Measurements from ENCODE around the gene FNBP1. TPM values are rescaled to one million over a fixed set of nuclear protein-coding genes. Genes with fewer than 3 reads are reported as not detected.
A peak's percentile ranks its signal among the peaks of the same experiment; 100 is the strongest.

Gene FNBP1
- total RNA-seq, 2 experiments from 2014 or later, result 153 to 167 TPM

DNA sequence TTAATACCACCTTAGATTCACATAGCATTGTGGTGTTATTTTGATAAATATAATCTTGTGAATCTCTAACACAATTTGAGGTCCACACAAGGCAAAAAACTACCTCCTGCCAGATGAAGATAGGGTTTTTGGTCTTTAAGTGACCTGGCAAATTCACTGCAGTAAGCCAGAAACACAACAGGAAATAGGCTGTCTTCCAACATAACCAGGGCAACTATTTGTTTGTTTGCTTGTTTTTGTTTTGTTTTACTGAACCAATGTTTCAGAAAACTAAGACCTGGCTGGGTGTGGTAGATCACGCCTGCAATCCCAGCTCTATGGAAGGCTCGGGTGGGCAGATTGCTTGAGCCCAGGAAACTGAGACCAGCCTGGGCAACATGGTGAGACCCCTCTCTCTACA lies 112.2 kb downstream of the FNBP1 start:
- Mint-ChIP-seq H3K9me3 (ENCODE audit: low read depth) (no peaks in the 10 kb centered on the region), H3K4me3 (peak overlapping the region; percentile 30), H3K4me1 (peaks cover 53% of the 10 kb centered on the region), H3K36me3 (peaks cover 43% of the 10 kb centered on the region), H3K27ac (peak overlapping the region; percentile 84), H3K27me3 (no peaks in the 10 kb centered on the region)
- CTCF ChIA-PET, result interaction anchor here (1.0 to 1.6 kb wide), 4 partner anchors 12 to 108 kb away, joined by 3 to 4 read pairs (median 3); no protein-coding TSS in a partner anchor
- ATAC-seq (peak; percentile 48), DNase-seq (no peak)

DNA sequence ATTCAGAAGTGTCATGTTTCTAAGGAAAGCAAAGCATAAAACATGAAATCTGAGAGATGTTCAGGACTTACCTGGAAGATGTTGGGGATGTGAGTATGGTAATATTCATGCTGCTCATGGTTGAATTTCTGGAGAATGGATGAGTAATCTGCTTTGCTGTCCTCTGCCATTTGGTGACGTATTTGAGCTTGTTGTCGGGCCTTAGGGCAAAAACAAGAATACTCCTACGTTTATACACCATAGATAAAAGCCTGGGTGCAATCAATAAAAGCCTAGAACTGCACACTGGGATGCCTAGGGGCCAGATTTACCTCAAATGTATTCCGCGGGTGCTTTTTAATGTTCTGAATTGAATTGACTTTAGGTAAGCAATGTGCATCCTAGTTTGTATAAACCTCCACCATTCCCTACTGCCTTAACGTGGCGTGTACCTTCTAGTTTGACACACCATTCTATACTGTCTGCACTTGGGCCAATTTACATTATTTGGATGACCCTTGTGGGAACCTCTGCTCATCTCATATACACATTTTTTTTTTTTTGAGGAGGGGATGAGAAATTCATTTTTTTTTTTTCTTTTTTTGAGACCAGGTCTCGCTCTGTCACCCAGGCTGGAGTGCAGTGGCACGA lies 113.4 kb downstream of the FNBP1 start:
- H3K27ac Mint-ChIP-seq, result peak overlapping the region; percentile 84
- no peaks in the 10 kb centered on the region for H3K27me3 Mint-ChIP-seq
- no peaks in the 10 kb centered on the region for H3K9me3 Mint-ChIP-seq (ENCODE audit: low read depth)
- H3K36me3 Mint-ChIP-seq, result peaks cover 45% of the 10 kb centered on the region
- H3K4me3 Mint-ChIP-seq, result no peak overlapping the region
- ATAC-seq, result no peak
- DNase-seq, result no peak
- CTCF ChIA-PET, result interaction anchor here (0.5 to 1.1 kb wide), 2 partner anchors 44 to 308 kb away, joined by 3 to 4 read pairs; no protein-coding TSS in a partner anchor
- H3K4me1 Mint-ChIP-seq, result peaks cover 45% of the 10 kb centered on the region

DNA sequence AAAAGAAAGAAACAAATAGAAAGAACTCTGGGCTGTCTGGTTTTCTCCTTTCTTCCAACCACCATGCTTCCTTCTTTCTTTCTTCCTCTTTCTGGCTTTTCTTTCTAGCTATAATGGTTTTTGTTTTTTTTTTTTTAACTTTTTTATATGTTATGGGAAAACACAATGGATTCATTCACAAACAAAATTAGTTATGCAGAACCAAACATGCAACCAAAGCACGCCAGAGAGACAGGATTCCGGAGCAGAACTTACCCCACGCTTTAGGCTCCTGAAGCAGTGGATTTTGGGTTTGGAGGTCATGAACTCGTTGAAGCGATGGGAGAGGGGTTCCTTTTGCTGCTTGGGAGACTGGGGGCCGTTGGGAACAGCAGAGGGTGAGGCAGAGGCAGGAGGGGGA lies 119.4 kb downstream of the FNBP1 start:
- Mint-ChIP-seq H3K27ac (no peak overlapping the region), H3K36me3 (peaks cover 58% of the 10 kb centered on the region)

DNA sequence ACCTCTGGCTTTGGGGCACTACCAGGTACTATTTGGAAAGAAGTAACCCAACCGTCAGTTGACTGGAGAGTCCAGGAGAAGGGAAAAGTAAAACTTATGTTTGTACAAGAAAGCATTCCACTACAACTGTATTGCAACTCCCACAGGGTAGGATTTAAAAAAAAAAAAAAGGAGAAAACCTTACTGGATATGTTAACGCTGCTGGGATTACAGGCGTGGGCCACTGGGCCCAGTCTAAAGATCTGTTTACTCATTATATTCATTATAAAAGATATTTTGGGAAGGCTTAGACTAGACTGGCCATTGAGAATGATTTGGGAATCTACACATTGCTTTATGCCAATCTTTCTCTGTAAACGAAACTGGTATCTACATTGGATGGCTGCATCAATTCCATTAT lies 121.1 kb downstream of the FNBP1 start:
- CTCF ChIA-PET, result no interaction called here
- H3K27me3 Mint-ChIP-seq, result no peaks in the 10 kb centered on the region
- ATAC-seq (no peak), DNase-seq (no peak)
- H3K4me3 Mint-ChIP-seq, result no peak overlapping the region
- no peak overlapping the region for H3K27ac Mint-ChIP-seq
- H3K4me1 Mint-ChIP-seq, result peaks cover 29% of the 10 kb centered on the region
- no peaks in the 10 kb centered on the region for H3K9me3 Mint-ChIP-seq (ENCODE audit: low read depth)
- H3K36me3 Mint-ChIP-seq, result peaks cover 61% of the 10 kb centered on the region

More for the DNA sequence above, 119.4 kb downstream of the FNBP1 start:
- no peaks in the 10 kb centered on the region for H3K27me3 Mint-ChIP-seq
- peaks cover 24% of the 10 kb centered on the region for H3K4me1 Mint-ChIP-seq
- H3K9me3 Mint-ChIP-seq (ENCODE audit: low read depth), result no peaks in the 10 kb centered on the region
- CTCF ChIA-PET, result interaction anchor here (1.2 to 1.8 kb wide), 5 partner anchors 9 to 116 kb away, joined by 3 to 5 read pairs (median 3); no protein-coding TSS in a partner anchor
- no peak overlapping the region for H3K4me3 Mint-ChIP-seq
- ATAC-seq (no peak), DNase-seq (no peak)

DNA sequence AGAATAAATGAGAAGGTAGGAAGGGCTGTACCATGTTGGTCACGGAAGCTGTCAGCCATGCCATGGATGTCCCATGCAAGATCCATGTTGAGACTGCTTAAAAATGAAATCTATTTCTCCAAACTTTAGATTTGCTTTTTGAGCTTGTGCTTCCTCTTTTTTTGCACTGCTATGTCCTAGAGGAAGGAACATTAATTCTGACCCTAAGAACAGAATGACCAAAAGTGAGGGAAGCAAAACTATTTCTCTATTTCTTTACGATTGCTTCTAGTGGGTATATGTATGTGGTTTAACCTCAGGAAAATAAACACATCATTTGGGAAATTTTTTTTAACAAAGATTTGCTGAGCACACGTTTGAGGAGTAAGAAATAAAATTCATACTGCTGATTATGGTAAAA lies 123.1 kb downstream of the FNBP1 start:
- Mint-ChIP-seq H3K27me3 (no peaks in the 10 kb centered on the region), H3K4me3 (no peak overlapping the region), H3K9me3 (ENCODE audit: low read depth) (no peaks in the 10 kb centered on the region), H3K27ac (peak overlapping the region; percentile 58), H3K36me3 (peaks cover 63% of the 10 kb centered on the region), H3K4me1 (peaks cover 30% of the 10 kb centered on the region)
- ATAC-seq, result no peak
- DNase-seq, result no peak
- CTCF ChIA-PET, result interaction anchor here (1.0 kb wide), 1 partner anchor 38 kb away, joined by 3 read pairs; no protein-coding TSS in a partner anchor

DNA sequence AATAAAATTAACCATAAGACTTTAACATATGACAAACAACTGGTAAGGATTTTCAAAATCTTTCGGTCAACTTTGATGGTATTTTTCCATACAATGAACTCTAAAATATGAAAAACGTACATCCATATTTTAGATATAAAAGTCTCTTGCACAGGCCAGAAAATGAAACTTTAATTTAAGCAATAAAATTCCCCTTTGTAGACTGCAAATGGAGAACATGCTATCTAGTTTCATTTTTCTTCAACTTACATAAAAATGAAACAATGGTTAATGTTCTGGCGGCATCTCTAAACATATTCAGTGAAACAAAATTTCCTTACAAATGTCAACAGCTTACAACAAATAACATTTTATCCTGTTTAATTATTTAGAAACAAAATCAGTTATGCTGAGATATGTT lies 123.7 kb downstream of the FNBP1 start:
- H3K36me3 Mint-ChIP-seq, result peaks cover 57% of the 10 kb centered on the region
- ATAC-seq, result no peak
- DNase-seq, result no peak
- no peaks in the 10 kb centered on the region for H3K9me3 Mint-ChIP-seq (ENCODE audit: low read depth)
- CTCF ChIA-PET, result interaction anchor here (1.0 kb wide), 1 partner anchor 38 kb away, joined by 3 read pairs; no protein-coding TSS in a partner anchor
- peaks cover 30% of the 10 kb centered on the region for H3K4me1 Mint-ChIP-seq
- no peaks in the 10 kb centered on the region for H3K27me3 Mint-ChIP-seq
- no peak overlapping the region for H3K4me3 Mint-ChIP-seq
- no peak overlapping the region for H3K27ac Mint-ChIP-seq

DNA sequence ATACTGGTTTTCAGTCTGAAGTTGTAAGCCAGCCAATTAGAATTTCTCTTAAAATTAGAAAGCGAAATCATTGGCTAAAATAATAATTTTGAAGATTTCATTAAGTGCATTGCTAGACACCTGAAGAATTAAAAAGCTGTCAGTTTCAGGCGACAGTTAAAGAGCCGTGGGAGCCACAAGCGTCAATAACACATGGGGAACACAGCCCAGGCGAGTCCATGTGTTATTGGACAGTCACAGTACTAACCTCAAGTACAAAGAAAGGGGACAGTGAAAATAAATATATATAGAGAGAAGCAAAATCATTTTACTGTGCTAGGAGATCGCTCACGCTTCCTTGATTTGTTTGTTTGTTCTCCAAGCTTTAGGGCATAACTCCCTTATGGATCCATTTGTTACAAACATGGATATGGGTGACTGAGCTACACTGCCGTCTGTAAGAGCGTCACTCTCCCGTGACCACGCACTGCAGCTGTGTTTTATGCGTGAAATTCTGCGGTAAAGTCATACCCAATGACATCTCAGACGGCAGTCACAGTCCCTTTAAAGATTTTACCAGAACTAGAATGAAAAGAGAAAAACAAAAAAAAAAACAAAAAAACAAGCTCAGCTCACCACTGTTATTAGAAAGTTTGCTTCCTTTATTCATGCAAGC lies 124.6 kb downstream of the FNBP1 start:
- ATAC-seq (no peak), DNase-seq (no peak)
- no peak overlapping the region for H3K4me3 Mint-ChIP-seq
- no peak overlapping the region for H3K27ac Mint-ChIP-seq
- no peaks in the 10 kb centered on the region for H3K27me3 Mint-ChIP-seq
- H3K9me3 Mint-ChIP-seq (ENCODE audit: low read depth), result no peaks in the 10 kb centered on the region
- H3K4me1 Mint-ChIP-seq, result peaks cover 30% of the 10 kb centered on the region
- peaks cover 51% of the 10 kb centered on the region for H3K36me3 Mint-ChIP-seq
- CTCF ChIA-PET, result no interaction called here

DNA sequence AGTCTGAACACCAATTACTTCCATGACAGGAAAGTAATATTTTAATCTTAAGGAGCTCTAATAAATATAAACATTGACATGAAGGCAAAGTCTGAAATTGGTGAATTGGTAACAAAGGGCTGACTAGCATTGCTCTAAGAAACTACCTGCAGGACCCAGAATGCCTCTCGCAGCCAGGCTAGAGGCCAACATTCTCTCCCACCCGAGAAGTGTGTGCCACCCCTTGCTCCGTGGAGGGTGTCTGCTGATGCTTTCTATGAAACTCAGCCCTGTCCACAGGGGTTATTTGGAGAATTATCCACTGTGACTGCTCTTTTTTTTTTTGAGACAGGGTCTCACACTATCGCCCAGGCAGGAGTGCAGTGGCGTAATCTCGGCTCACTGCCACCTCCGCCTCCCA lies 126.3 kb downstream of the FNBP1 start:
- CTCF ChIA-PET, result interaction anchor here (0.9 kb wide), 1 partner anchor 21 kb away, joined by 3 read pairs; no protein-coding TSS in a partner anchor
- H3K36me3 Mint-ChIP-seq, result peaks cover 47% of the 10 kb centered on the region
- H3K9me3 Mint-ChIP-seq (ENCODE audit: low read depth), result no peaks in the 10 kb centered on the region
- no peak overlapping the region for H3K27ac Mint-ChIP-seq
- H3K27me3 Mint-ChIP-seq, result no peaks in the 10 kb centered on the region
- DNase-seq (no peak), ATAC-seq (no peak)
- H3K4me1 Mint-ChIP-seq, result peaks cover 30% of the 10 kb centered on the region
- H3K4me3 Mint-ChIP-seq, result no peak overlapping the region

DNA sequence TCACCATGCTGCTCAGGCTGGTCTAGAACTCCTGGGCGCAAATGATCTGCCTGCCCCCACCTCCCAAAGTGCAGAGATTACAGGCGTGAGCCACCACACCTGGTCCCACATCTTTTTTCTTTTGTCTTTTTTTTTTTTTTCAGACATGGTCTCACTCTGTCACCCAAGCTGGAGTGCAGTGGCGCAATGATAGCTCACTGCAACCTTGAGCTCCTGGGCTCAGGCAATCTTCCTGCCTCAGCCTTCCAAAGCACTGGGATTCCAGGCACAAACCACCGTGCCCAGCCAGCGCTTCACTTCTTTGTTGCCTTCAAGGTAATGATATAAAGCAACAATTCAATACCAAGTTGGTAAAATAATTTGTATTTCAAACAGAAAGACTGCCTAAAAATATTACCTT lies 128.9 kb downstream of the FNBP1 start:
- ATAC-seq (no peak), DNase-seq (no peak)
- no peaks in the 10 kb centered on the region for H3K9me3 Mint-ChIP-seq (ENCODE audit: low read depth)
- no peaks in the 10 kb centered on the region for H3K27me3 Mint-ChIP-seq
- peak overlapping the region; percentile 54 for H3K27ac Mint-ChIP-seq
- no peak overlapping the region for H3K4me3 Mint-ChIP-seq
- CTCF ChIA-PET, result interaction anchor here (0.9 to 1.2 kb wide), 2 partner anchors 16 to 22 kb away, joined by 3 read pairs; no protein-coding TSS in a partner anchor
- H3K4me1 Mint-ChIP-seq, result peaks cover 23% of the 10 kb centered on the region
- peaks cover 47% of the 10 kb centered on the region for H3K36me3 Mint-ChIP-seq

DNA sequence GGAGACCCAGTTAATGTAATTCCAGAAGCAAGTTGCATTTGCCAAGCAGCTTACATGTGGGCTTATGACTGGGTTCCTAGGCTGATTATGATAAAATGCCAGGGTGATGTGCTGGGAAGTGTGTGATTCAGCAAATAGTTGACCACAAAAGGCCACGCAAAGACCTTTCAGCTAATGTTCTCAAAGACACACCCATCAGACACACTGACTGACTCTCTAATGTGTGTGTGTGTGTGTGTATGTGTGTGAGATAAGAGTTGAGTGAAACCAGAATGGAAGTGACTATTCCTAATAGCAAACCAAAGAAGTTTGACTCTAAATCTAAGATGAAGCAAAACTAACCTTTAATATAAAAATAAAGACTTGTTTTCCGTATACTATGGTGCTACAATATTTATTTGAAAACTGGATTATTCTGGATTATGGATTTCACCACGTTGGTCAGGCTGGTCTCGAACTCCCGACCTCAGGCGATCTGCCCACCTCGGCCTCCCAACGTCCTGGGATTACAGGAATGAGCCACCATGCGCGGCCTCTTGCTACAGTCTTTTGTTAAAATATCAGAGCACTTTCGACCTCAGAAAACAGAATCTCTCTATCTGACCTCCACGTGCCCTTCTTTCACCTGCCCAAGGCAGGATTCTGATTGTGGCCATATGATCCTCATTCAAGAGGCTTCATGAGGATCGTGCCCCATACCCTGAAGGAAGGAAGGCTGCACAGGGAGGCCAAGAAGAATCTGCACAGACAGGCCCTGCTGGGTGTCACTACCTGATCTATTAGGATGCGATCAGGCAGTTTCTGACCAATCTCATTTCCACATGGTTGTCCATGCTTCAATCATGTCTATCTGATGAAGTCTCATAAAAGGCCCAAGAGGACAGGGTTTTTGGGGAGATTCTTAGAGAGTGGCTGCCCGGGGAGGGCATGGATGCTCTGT lies 132.1 kb downstream of the FNBP1 start:
- H3K27ac Mint-ChIP-seq, result peak overlapping the region; percentile 37
- no peaks in the 10 kb centered on the region for H3K27me3 Mint-ChIP-seq
- ATAC-seq (no peak), DNase-seq (no peak)
- H3K36me3 Mint-ChIP-seq, result peaks cover 47% of the 10 kb centered on the region
- peaks cover 16% of the 10 kb centered on the region for H3K4me1 Mint-ChIP-seq
- CTCF ChIA-PET, result interaction anchor here (1.6 kb wide), 1 partner anchor 26 kb away, joined by 4 read pairs; no protein-coding TSS in a partner anchor
- no peaks in the 10 kb centered on the region for H3K9me3 Mint-ChIP-seq (ENCODE audit: low read depth)
- no peak overlapping the region for H3K4me3 Mint-ChIP-seq

DNA sequence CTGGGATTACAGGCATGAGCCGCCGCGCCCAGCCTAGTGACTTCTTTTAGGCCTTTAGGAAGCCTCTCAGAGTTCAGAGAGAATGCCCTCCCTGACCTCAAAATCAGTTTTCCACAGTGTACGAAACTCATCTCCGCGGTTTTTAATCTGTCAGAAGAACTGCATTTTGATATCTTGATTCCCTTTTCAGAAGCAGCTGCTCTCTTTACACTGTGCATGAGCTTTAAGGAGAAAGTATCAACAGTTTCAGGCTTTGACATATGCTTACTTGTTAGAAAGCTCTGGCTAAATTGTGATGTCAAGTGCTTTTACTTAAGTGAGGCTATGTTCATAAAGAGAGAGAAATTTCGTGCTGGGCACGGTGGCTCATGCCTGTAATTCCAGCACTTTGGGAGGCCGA lies 133.1 kb downstream of the FNBP1 start:
- Mint-ChIP-seq H3K4me1 (peaks cover 15% of the 10 kb centered on the region), H3K27ac (no peak overlapping the region), H3K27me3 (no peaks in the 10 kb centered on the region), H3K36me3 (peaks cover 46% of the 10 kb centered on the region), H3K9me3 (ENCODE audit: low read depth) (no peaks in the 10 kb centered on the region), H3K4me3 (no peak overlapping the region)
- CTCF ChIA-PET, result no interaction called here
- ATAC-seq, result no peak
- DNase-seq, result no peak

DNA sequence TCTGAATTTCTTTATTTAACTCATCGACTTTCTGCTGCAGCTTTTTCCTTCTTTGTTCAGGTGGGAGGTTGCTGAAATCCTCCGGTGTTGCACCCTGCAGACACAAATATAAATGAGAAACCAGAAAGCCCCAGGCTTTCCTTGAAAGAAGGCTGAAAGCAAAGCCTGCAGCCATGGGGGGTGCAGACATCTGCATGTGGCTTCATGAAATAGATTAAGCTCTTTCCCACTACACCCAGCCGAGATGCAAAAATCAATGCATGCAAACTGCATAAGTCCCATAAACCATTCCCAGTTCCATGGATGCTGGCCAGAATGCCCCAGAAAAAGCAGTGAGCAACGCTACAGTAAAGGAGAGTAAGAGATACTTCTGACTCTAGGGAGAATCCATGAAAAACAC lies 134.1 kb downstream of the FNBP1 start:
- H3K9me3 Mint-ChIP-seq (ENCODE audit: low read depth), result no peaks in the 10 kb centered on the region
- no peak overlapping the region for H3K27ac Mint-ChIP-seq
- no peak overlapping the region for H3K4me3 Mint-ChIP-seq
- ATAC-seq (no peak), DNase-seq (no peak)
- CTCF ChIA-PET, result no interaction called here
- peaks cover 20% of the 10 kb centered on the region for H3K4me1 Mint-ChIP-seq
- H3K36me3 Mint-ChIP-seq, result peaks cover 53% of the 10 kb centered on the region
- H3K27me3 Mint-ChIP-seq, result no peaks in the 10 kb centered on the region

DNA sequence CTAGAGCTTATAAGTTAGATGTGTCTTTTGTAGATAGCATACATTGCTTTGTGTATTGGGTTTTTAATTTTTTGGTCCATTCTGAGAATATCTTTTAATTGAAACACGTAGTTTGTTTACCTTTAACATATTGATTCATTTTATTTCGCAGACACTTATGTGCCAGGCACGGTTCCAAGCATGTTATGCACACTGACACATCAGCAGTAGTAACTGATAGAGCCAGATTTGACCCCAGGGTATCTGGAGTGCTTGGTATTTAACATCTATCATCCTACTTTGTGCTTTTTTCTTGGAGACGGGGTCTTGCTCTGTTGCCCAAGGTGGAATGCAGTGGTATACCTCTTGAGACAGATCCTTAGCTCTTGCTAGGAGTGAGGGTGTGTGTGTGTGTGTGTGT lies 135.8 kb downstream of the FNBP1 start:
- H3K4me1 Mint-ChIP-seq, result peaks cover 25% of the 10 kb centered on the region
- H3K27ac Mint-ChIP-seq, result no peak overlapping the region
- H3K36me3 Mint-ChIP-seq, result peaks cover 63% of the 10 kb centered on the region
- CTCF ChIA-PET, result interaction anchor here (0.7 to 1.6 kb wide), 4 partner anchors 13 to 200 kb away, joined by 3 read pairs; no protein-coding TSS in a partner anchor
- no peaks in the 10 kb centered on the region for H3K27me3 Mint-ChIP-seq
- ATAC-seq, result no peak
- no peak overlapping the region for H3K4me3 Mint-ChIP-seq
- no peak for DNase-seq
- H3K9me3 Mint-ChIP-seq (ENCODE audit: low read depth), result no peaks in the 10 kb centered on the region
